SH-SY5Y (cell line): Measurements from ENCODE around the gene AFF1.

Experiments used
- GATA2 ChIP-seq: IDR thresholded peaks from 2 replicates; pipeline ENCODE4 v1.6.1; 2011; ENCODE audit warnings: mild to moderate bottlenecking, low read depth, low read length
- GATA3 ChIP-seq: IDR thresholded peaks from 2 replicates; pipeline ENCODE4 v1.6.1; 2011; ENCODE audit warnings: low read depth, mild to moderate bottlenecking, low read length, moderate library complexity

- TF ChIP-seq GATA2 (no peak), GATA3 (no peak)
These were observed 254.1 kb downstream of the AFF1 start for GRCh38 chr4:87188932-87189331.
